ENCODE results near the gene STARD7.

STARD7 gene

GRCh38 chr2:96207073-96207773 lies 1.4 kb downstream of the STARD7 start:
- Histone ChIP-seq H3K18ac (ENCODE audit: low read length) (no peak overlapping the region), H2BK5ac (ENCODE audit: low read length) (no peak overlapping the region), H3K9ac (ENCODE audit: low read length) (peak overlapping the region; percentile 92), H4K5ac (ENCODE audit: low read length) (no peak overlapping the region), H3K4ac (ENCODE audit: low read depth, low read length) (no peak overlapping the region), H3K4me3 (ENCODE audit: low read length) (peak overlapping the region; percentile 88), H3K4me1 (ENCODE audit: control insufficient read depth, low read depth, low read length) (peaks cover 2% of the 10 kb centered on the region), H3K4me2 (ENCODE audit: low read length) (peak overlapping the region; percentile 47), H3K27ac (ENCODE audit: low read depth, low read length) (no peak overlapping the region), H3K23ac (ENCODE audit: low read length) (no peak overlapping the region), H3K79me2 (ENCODE audit: control insufficient read depth, insufficient read depth, low read length) (peaks cover 54% of the 10 kb centered on the region), H3K56ac (ENCODE audit: low read length) (peak overlapping the region; percentile 98), H3K79me1 (ENCODE audit: low read length) (peaks cover 5% of the 10 kb centered on the region), H2BK120ac (ENCODE audit: low read depth, low read length) (no peak overlapping the region), H3K36me3 (ENCODE audit: control insufficient read depth, insufficient read depth, low read length) (no peaks in the 10 kb centered on the region), H4K8ac (ENCODE audit: low read depth, low read length) (no peak overlapping the region), H2AK5ac (ENCODE audit: low read length) (no peak overlapping the region), H2BK15ac (replicated peaks; ENCODE audit: low read depth) (no peak overlapping the region), H3K27me3 (ENCODE audit: insufficient read depth, low read length, poor library complexity) (no peaks in the 10 kb centered on the region)
- no CpG with 5 or more reads among the region's 11 CpGs for WGBS (ENCODE audit: extremely low coverage, insufficient coverage, low lambda C conversion rate)
- no peak for DNase-seq

- H3K79me1 ChIP-seq (ENCODE audit: low read length) = peaks cover 8% of the 10 kb centered on the region
These were observed 2.7 kb downstream of the STARD7 start for GRCh38 chr2:96205888-96206287.

GRCh38 chr2:96204836-96205624 lies 3.6 kb downstream of the STARD7 start:
- no peak overlapping the region for H3K4ac ChIP-seq (ENCODE audit: low read depth, low read length)
- H3K27me3 ChIP-seq (ENCODE audit: insufficient read depth, low read length, poor library complexity) = no peaks in the 10 kb centered on the region
- H3K18ac ChIP-seq (ENCODE audit: low read length) = no peak overlapping the region
- peaks cover 2% of the 10 kb centered on the region for H3K4me1 ChIP-seq (ENCODE audit: control insufficient read depth, low read depth, low read length)
- H3K79me1 ChIP-seq (ENCODE audit: low read length) = peaks cover 10% of the 10 kb centered on the region
- H2BK5ac ChIP-seq (ENCODE audit: low read length) = no peak overlapping the region
- H2AK5ac ChIP-seq (ENCODE audit: low read length) = no peak overlapping the region
- no peak overlapping the region for H3K4me3 ChIP-seq (ENCODE audit: low read length)
- no peak overlapping the region for H2BK120ac ChIP-seq (ENCODE audit: low read depth, low read length)
- H3K9ac ChIP-seq (ENCODE audit: low read length) = peak overlapping the region; percentile 40
- peak overlapping the region; percentile 44 for H3K56ac ChIP-seq (ENCODE audit: low read length)
- no CpG with 5 or more reads among the region's 6 CpGs for WGBS (ENCODE audit: extremely low coverage, insufficient coverage, low lambda C conversion rate)
- no peak for DNase-seq
- H3K36me3 ChIP-seq (ENCODE audit: control insufficient read depth, insufficient read depth, low read length) = no peaks in the 10 kb centered on the region
- H3K27ac ChIP-seq (ENCODE audit: low read depth, low read length) = no peak overlapping the region
- H2BK15ac ChIP-seq (replicated peaks; ENCODE audit: low read depth) = no peak overlapping the region
- peaks cover 68% of the 10 kb centered on the region for H3K79me2 ChIP-seq (ENCODE audit: control insufficient read depth, insufficient read depth, low read length)
- H3K4me2 ChIP-seq (ENCODE audit: low read length) = no peak overlapping the region
- H3K23ac ChIP-seq (ENCODE audit: low read length) = no peak overlapping the region
- H4K8ac ChIP-seq (ENCODE audit: low read depth, low read length) = no peak overlapping the region
- H4K5ac ChIP-seq (ENCODE audit: low read length) = no peak overlapping the region

More at GRCh38 chr2:96205888-96206287, 2.7 kb downstream of the STARD7 start:
- Histone ChIP-seq H3K4me1 (ENCODE audit: control insufficient read depth, low read depth, low read length) (peaks cover 2% of the 10 kb centered on the region), H2BK15ac (replicated peaks; ENCODE audit: low read depth) (no peak overlapping the region), H2AK5ac (ENCODE audit: low read length) (no peak overlapping the region), H3K27ac (ENCODE audit: low read depth, low read length) (no peak overlapping the region), H3K27me3 (ENCODE audit: insufficient read depth, low read length, poor library complexity) (no peaks in the 10 kb centered on the region), H4K5ac (ENCODE audit: low read length) (no peak overlapping the region), H3K36me3 (ENCODE audit: control insufficient read depth, insufficient read depth, low read length) (no peaks in the 10 kb centered on the region), H3K23ac (ENCODE audit: low read length) (no peak overlapping the region), H3K4ac (ENCODE audit: low read depth, low read length) (no peak overlapping the region), H3K9ac (ENCODE audit: low read length) (peak overlapping the region; percentile 38), H3K4me2 (ENCODE audit: low read length) (no peak overlapping the region), H3K4me3 (ENCODE audit: low read length) (no peak overlapping the region), H2BK120ac (ENCODE audit: low read depth, low read length) (no peak overlapping the region), H2BK5ac (ENCODE audit: low read length) (no peak overlapping the region), H3K79me2 (ENCODE audit: control insufficient read depth, insufficient read depth, low read length) (peaks cover 63% of the 10 kb centered on the region), H3K18ac (ENCODE audit: low read length) (no peak overlapping the region), H4K8ac (ENCODE audit: low read depth, low read length) (no peak overlapping the region), H3K56ac (ENCODE audit: low read length) (no peak overlapping the region)
- DNase-seq = no peak

- Histone ChIP-seq H2BK5ac (ENCODE audit: low read length) (no peak overlapping the region), H2BK15ac (replicated peaks; ENCODE audit: low read depth) (no peak overlapping the region), H3K56ac (ENCODE audit: low read length) (no peak overlapping the region), H3K9ac (ENCODE audit: low read length) (no peak overlapping the region), H3K79me2 (ENCODE audit: control insufficient read depth, insufficient read depth, low read length) (peaks cover 78% of the 10 kb centered on the region), H3K27me3 (ENCODE audit: insufficient read depth, low read length, poor library complexity) (no peaks in the 10 kb centered on the region), H3K4ac (ENCODE audit: low read depth, low read length) (no peak overlapping the region), H3K4me3 (ENCODE audit: low read length) (no peak overlapping the region), H3K4me1 (ENCODE audit: control insufficient read depth, low read depth, low read length) (peaks cover 2% of the 10 kb centered on the region), H3K36me3 (ENCODE audit: control insufficient read depth, insufficient read depth, low read length) (no peaks in the 10 kb centered on the region), H3K23ac (ENCODE audit: low read length) (no peak overlapping the region), H3K79me1 (ENCODE audit: low read length) (peaks cover 10% of the 10 kb centered on the region), H4K5ac (ENCODE audit: low read length) (no peak overlapping the region), H2AK5ac (ENCODE audit: low read length) (no peak overlapping the region), H2BK120ac (ENCODE audit: low read depth, low read length) (no peak overlapping the region), H3K18ac (ENCODE audit: low read length) (no peak overlapping the region), H3K27ac (ENCODE audit: low read depth, low read length) (no peak overlapping the region), H3K4me2 (ENCODE audit: low read length) (no peak overlapping the region), H4K8ac (ENCODE audit: low read depth, low read length) (no peak overlapping the region)
- no peak for DNase-seq
- WGBS (ENCODE audit: extremely low coverage, insufficient coverage, low lambda C conversion rate) = no CpG with 5 or more reads among the region's 9 CpGs
These were observed 5.2 kb downstream of the STARD7 start for GRCh38 chr2:96203130-96204028.

- no peak overlapping the region for H4K8ac ChIP-seq (ENCODE audit: low read depth, low read length)
- peaks cover 11% of the 10 kb centered on the region for H3K79me1 ChIP-seq (ENCODE audit: low read length)
- no peak overlapping the region for H3K4ac ChIP-seq (ENCODE audit: low read depth, low read length)
- H4K5ac ChIP-seq (ENCODE audit: low read length) = no peak overlapping the region
- H3K36me3 ChIP-seq (ENCODE audit: control insufficient read depth, insufficient read depth, low read length) = no peaks in the 10 kb centered on the region
- no peak for DNase-seq
- no peak overlapping the region for H2BK15ac ChIP-seq (replicated peaks; ENCODE audit: low read depth)
- no peak overlapping the region for H2BK5ac ChIP-seq (ENCODE audit: low read length)
- no peak overlapping the region for H3K9ac ChIP-seq (ENCODE audit: low read length)
- peaks cover 2% of the 10 kb centered on the region for H3K4me1 ChIP-seq (ENCODE audit: control insufficient read depth, low read depth, low read length)
- H3K4me2 ChIP-seq (ENCODE audit: low read length) = no peak overlapping the region
- H3K56ac ChIP-seq (ENCODE audit: low read length) = no peak overlapping the region
- H3K23ac ChIP-seq (ENCODE audit: low read length) = no peak overlapping the region
- no peak overlapping the region for H2AK5ac ChIP-seq (ENCODE audit: low read length)
- WGBS (ENCODE audit: extremely low coverage, insufficient coverage, low lambda C conversion rate) = no CpG with 5 or more reads among the region's 4 CpGs
- no peak overlapping the region for H3K27ac ChIP-seq (ENCODE audit: low read depth, low read length)
- no peak overlapping the region for H3K4me3 ChIP-seq (ENCODE audit: low read length)
- H3K27me3 ChIP-seq (ENCODE audit: insufficient read depth, low read length, poor library complexity) = no peaks in the 10 kb centered on the region
- H2BK120ac ChIP-seq (ENCODE audit: low read depth, low read length) = no peak overlapping the region
- peaks cover 78% of the 10 kb centered on the region for H3K79me2 ChIP-seq (ENCODE audit: control insufficient read depth, insufficient read depth, low read length)
- no peak overlapping the region for H3K18ac ChIP-seq (ENCODE audit: low read length)
These were observed 6.3 kb downstream of the STARD7 start for GRCh38 chr2:96202152-96202854.
